ENCODE data around the gene SPIRE1.

GRCh38 chr18:12403601-12404506 is 254.1 kb downstream of the SPIRE1 start:
- TF ChIP-seq CTCF (IDR thresholded peaks at IDR 0.05) (no peak), POLR2A (IDR thresholded peaks at IDR 0.05) (no peak), POLR2AphosphoS5 (IDR thresholded peaks at IDR 0.05) (no peak)

All from prostate gland (tissue), 2 donors.